ENCODE measurements around the gene M1AP. TPM values are rescaled to one million over a fixed set of nuclear protein-coding genes. Genes with fewer than 3 reads are reported as not detected.

Gene M1AP
- total and polyA plus RNA-seq, 9 of the 15 experiments (the other 6 are each of a cell fraction or from before 2014, with no cell fraction given) = 0.06 to 0.33 (median 0.11) TPM; not detected in 4

- no peak for TF ChIP-seq ZNF277 (CRISPR knock-in tag; IDR thresholded peaks at IDR 0.05; ENCODE audit: borderline replicate concordance)
- peak; percentile 13 for TF ChIP-seq BRD9 (IDR thresholded peaks at IDR 0.05; ENCODE audit: low read depth, partially characterized antibody)
Measured at GRCh38 chr2:74530239-74531187, 117.6 kb downstream of the M1AP start (continued).

GRCh38 chr2:74529357-74530238, 118.5 kb downstream of the M1AP start, which contains the start of the genes AUP1 and HTRA2:
TSS of gene AUP1 (minus strand) at chr2:74529706. CDS start at chr2:74529629, 77 bp downstream.
TSS of gene HTRA2 (plus strand) at chr2:74529933. CDS start at chr2:74530007, 74 bp downstream.
- ATAC-seq = peak; percentile 94
- in situ Hi-C loops (cut with MboI) (no loop called here), intact Hi-C loops (cut with micrococcal nuclease) (loop anchor here (1.0 to 5.0 kb wide), 6 partner anchors 22 to 277 kb away; partner anchors contain the start of genes CCDC142, DOK1, PCGF1 and TTC31)
- Histone ChIP-seq H3K9ac (ENCODE audit: insufficient read depth in 1 of 2, low read depth in 2 of 2, low read length in 2 of 2) (peak within 1 kb of the TSS; percentile 95 to 97), H2AFZ (ENCODE audit: low read depth, low read length) (peak within 1 kb of the TSS; percentile 89), H3K27me3 (ENCODE audit: control insufficient read depth in 2 of 2, insufficient read depth in 2 of 2, low read length in 2 of 2) (no peaks in the 10 kb centered on the region), H3K36me3 (ENCODE audit: control insufficient read depth, insufficient read depth, low read length) (peaks cover 65% of the 10 kb centered on the region), H4K20me1 (replicated peaks; ENCODE audit: control insufficient read depth, insufficient read depth, low read length) (peaks cover 5% of the 10 kb centered on the region; the same call in 1 of the 2 replicates), H3K4me3 (peak within 1 kb of the TSS; percentile 96), H3K79me2 (ENCODE audit: control insufficient read depth, insufficient read depth, low read length) (peaks cover 52% of the 10 kb centered on the region), H3K9me1 (ENCODE audit: control insufficient read depth, insufficient read depth, low read length) (peaks cover 3% of the 10 kb centered on the region), H3K4me1 (replicated peaks in 1 of 2; ENCODE audit: control insufficient read depth in 2 of 2, insufficient read depth in 2 of 2, low read length in 2 of 2) (peaks cover 28 to 35% of the 10 kb centered on the region in 2 experiments), H3K9me3 (replicated peaks; ENCODE audit: control insufficient read depth, insufficient read depth, low read depth, low read length) (no peaks in the 10 kb centered on the region), H3K4me2 (ENCODE audit: insufficient read depth, low read length) (peak within 1 kb of the TSS; percentile 97), H3K27ac (ENCODE audit: extremely low read depth, low read depth, low read length) (peak within 1 kb of the TSS; percentile 94)
- whole genome bisulfite sequencing (ENCODE audit: insufficient coverage, low coverage, missing lambda C conversion rate) = 1% methylated on average over 60 of the region's 87 CpGs
- FAIRE-seq = peak; percentile 96
- CTCF ChIA-PET (ENCODE audit: low intra/inter-chr PET ratio) = interaction anchor here (0.7 to 1.5 kb wide), 2 partner anchors 58 to 183 kb away, joined by 3 to 4 read pairs; no protein-coding TSS in a partner anchor
- POLR2A ChIA-PET = interaction anchor here (0.6 to 3.9 kb wide), 20 partner anchors 9 to 379 kb away, joined by 3 to 25 read pairs (median 4); partner anchors contain the start of genes CCDC142, MRPL53 and TTC31
- no TSS peak for BruUV-seq (replicated peaks)
- peak; percentile 89 to 99 (median 95) for DNase-seq (ENCODE audit: extremely low read depth in 1 of 4, low spot score in 3 of 4)
- TF ChIP-seq RBBP5 (IDR thresholded peaks at IDR 0.05; ENCODE audit: borderline replicate concordance, insufficient read depth, low read length, poor library complexity, severe bottlenecking) (peak; percentile 96), HLTF (IDR thresholded peaks at IDR 0.05) (peak; percentile 67; the same call in 1 of the 2 replicates), NR2C1 (IDR thresholded peaks at IDR 0.05) (peak; percentile 88), NR2C1 (tag; IDR thresholded peaks at IDR 0.05) (peak; percentile 90), RB1 (IDR thresholded peaks at IDR 0.05; ENCODE audit: low read depth) (peak; percentile 87), E2F8 (IDR thresholded peaks at IDR 0.05; ENCODE audit: low read depth, partially characterized antibody) (peak; percentile 66), RBM14 (IDR thresholded peaks at IDR 0.05; ENCODE audit: borderline replicate concordance, insufficient read depth, low read depth, low read length) (0 out of 2 replicates have a peak, but pooled peaks have one; percentile 28), NFRKB (IDR thresholded peaks at IDR 0.05; ENCODE audit: low read depth) (peak; percentile 59), CBFA2T3 (IDR thresholded peaks at IDR 0.05) (0 out of 2 replicates have a peak, but pooled peaks have one; percentile 2), ARHGAP35 (IDR thresholded peaks at IDR 0.05; ENCODE audit: partially characterized antibody) (no peak), TRIM24 (IDR thresholded peaks at IDR 0.05) (0 out of 4 replicates have a peak, but pooled peaks of 1 of the 2 experiments have one; percentile 23), ARID1B (IDR thresholded peaks at IDR 0.05) (0 out of 2 replicates have a peak, but pooled peaks have one; percentile 6)
